K562 (cell line): ENCODE results near the gene SETDB1. TPM values are rescaled to one million over a fixed set of nuclear protein-coding genes. Genes with fewer than 3 reads are reported as not detected.

Experiments
- BDP1 ChIP-seq: IDR thresholded peaks from 3 replicates; pipeline ENCODE4 v1.6.1; 2011; ENCODE audit not compliant: insufficient read length, insufficient read depth
- ID3 ChIP-seq, 2 experiments: fragments of 250-450 bp in 1 of 2; fragments of 450-650 bp in 1 of 2; sonication (Bioruptor Pico) in 1 of 2; IDR thresholded peaks; 2 replicates each; pipeline versions ENCODE4 v1.6.1 to v1.8.0; 2016 to 2021; ENCODE audit warnings: mild to moderate bottlenecking in 2 of 2, moderate library complexity in 2 of 2, missing compliant biosample characterization in 1 of 2, missing genetic modification characterization in 1 of 2
- MAFG ChIP-seq: fragments of 450-650 bp; conservative IDR thresholded peaks from 2 replicates; pipeline ENCODE4 v1.6.1; 2016; ENCODE audit warnings: missing genetic modification characterization, missing compliant biosample characterization
- RFX7 ChIP-seq: fragments of 250-450 bp; sonication (Bioruptor Pico); IDR thresholded peaks from 2 replicates; pipeline ENCODE4 v1.5.1; 2021; ENCODE audit warnings: mild to moderate bottlenecking
- SMARCC2 ChIP-seq: fragments of 450-650 bp; IDR thresholded peaks from 2 replicates; pipeline ENCODE4 v1.6.1; 2017; ENCODE audit warnings: antibody characterized with exemption, moderate library complexity, mild to moderate bottlenecking, low read depth
- UBTF ChIP-seq, 2 experiments: IDR thresholded peaks; 2 replicates each; pipeline ENCODE4 v1.6.1; 2012; ENCODE audit warnings: improper control_type of control experiment in 2 of 2, low read depth in 2 of 2, low read length in 2 of 2, borderline replicate concordance in 1 of 2
- ZNF175 ChIP-seq: fragments of 200-800 bp; sonication (Bioruptor generic); IDR thresholded peaks from 2 replicates; pipeline ENCODE4 v1.6.1; 2016; ENCODE audit warnings: low read depth, mild to moderate bottlenecking, missing genetic modification characterization, missing compliant biosample characterization
- ZNF318 ChIP-seq, 2 experiments: fragments of 450-650 bp; IDR thresholded peaks; 2 replicates each; pipeline ENCODE4 v1.6.1; 2016; ENCODE audit warnings: mild to moderate bottlenecking in 2 of 2, borderline replicate concordance in 1 of 2, low read depth in 1 of 2, moderate library complexity in 1 of 2
- ZNF551 ChIP-seq: fragments of 250-450 bp; sonication (Bioruptor Pico); IDR thresholded peaks from 2 replicates; pipeline ENCODE4 v1.5.0; 2021; ENCODE audit warnings: mild to moderate bottlenecking, moderate library complexity
- polyA plus RNA-seq, 8 experiments: library from polyadenylated mRNA; depleted of rRNA in 4 of 8; stranded (reverse) in 5 of 8; unstranded in 3 of 8; fragments of >200 nt; fragmentation: Nextera tagmentation in 2 of 8; fragmentation: Illumina TruSeq in 1 of 8; extraction: Ambion mirVana in 2 of 8; extraction: Trizol in 1 of 8; gene quantifications; 2 replicates each; pipeline versions ENCODE4 v1.2.1 to v1.2.3, GENCODE V29; 2011 to 2014; ENCODE audit warnings: inconsistent platforms in 1 of 8, missing spikeins in 1 of 8
- total RNA-seq, 7 experiments: library from RNA; depleted of rRNA in 6 of 7; stranded (reverse); fragments of >200 nt in 6 of 7; fragmentation: Illumina TruSeq in 2 of 7; extraction: Trizol in 2 of 7; gene quantifications; 2 replicates each; pipeline versions ENCODE4 v1.2.1 to v1.2.3, GENCODE V29; 2011 to 2021; ENCODE audit warnings: low replicate concordance in 1 of 7
- TF ChIP-seq, protein P1 (sequence below): fragments of 250-450 bp; sonication (Bioruptor Pico); IDR thresholded peaks from 2 replicates; pipeline ENCODE4 v1.5.0; 2021; ENCODE audit warnings: mild to moderate bottlenecking, borderline replicate concordance

Gene SETDB1
- total and polyA plus RNA-seq, 9 of the 15 experiments (the other 6 are each of a cell fraction or from before 2014, with no cell fraction given), result 21.5 to 64.4 (median 42.0) TPM

GRCh38 chr1:150999051-150999674 is 73.0 kb downstream of the SETDB1 start (continued):
- TF ChIP-seq ID3 (CRISPR knock-in tag; IDR thresholded peaks at IDR 0.05) (no peak), ID3 (tag; IDR thresholded peaks at IDR 0.05) (peak; percentile 65), MAFG (peak; percentile 97), UBTF (IDR thresholded peaks at IDR 0.05; ENCODE audit: borderline replicate concordance in 1 of 2, low read depth in 2 of 2, low read length in 2 of 2) (no peak), ZNF551 (CRISPR knock-in tag) (no peak), SMARCC2 (peak; percentile 78), ZNF318 (IDR thresholded peaks at IDR 0.05; ENCODE audit: borderline replicate concordance in 1 of 2, low read depth in 1 of 2) (peak in 1 of 2 experiments; percentile 81; a peak in 2 of 4 replicates), ZNF175 (CRISPR knock-in tag) (peak; percentile 70), BDP1 (no peak), RFX7 (CRISPR knock-in tag) (no peak)
- TF ChIP-seq, protein P1, sequence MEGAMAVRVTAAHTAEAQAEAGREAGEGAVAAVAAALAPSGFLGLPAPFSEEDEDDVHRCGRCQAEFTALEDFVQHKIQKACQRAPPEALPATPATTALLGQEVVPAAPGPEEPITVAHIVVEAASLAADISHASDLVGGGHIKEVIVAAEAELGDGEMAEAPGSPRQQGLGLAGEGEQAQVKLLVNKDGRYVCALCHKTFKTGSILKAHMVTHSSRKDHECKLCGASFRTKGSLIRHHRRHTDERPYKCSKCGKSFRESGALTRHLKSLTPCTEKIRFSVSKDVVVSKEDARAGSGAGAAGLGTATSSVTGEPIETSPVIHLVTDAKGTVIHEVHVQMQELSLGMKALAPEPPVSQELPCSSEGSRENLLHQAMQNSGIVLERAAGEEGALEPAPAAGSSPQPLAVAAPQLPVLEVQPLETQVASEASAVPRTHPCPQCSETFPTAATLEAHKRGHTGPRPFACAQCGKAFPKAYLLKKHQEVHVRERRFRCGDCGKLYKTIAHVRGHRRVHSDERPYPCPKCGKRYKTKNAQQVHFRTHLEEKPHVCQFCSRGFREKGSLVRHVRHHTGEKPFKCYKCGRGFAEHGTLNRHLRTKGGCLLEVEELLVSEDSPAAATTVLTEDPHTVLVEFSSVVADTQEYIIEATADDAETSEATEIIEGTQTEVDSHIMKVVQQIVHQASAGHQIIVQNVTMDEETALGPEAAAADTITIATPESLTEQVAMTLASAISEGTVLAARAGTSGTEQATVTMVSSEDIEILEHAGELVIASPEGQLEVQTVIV, result no peak
